Measurements from ENCODE around the gene CADM1. TPM values are rescaled to one million over a fixed set of nuclear protein-coding genes. Genes with fewer than 3 reads are reported as not detected.

Gene CADM1
- total RNA-seq, 1 experiment from 2014 or later: 0.79 TPM

DNA sequence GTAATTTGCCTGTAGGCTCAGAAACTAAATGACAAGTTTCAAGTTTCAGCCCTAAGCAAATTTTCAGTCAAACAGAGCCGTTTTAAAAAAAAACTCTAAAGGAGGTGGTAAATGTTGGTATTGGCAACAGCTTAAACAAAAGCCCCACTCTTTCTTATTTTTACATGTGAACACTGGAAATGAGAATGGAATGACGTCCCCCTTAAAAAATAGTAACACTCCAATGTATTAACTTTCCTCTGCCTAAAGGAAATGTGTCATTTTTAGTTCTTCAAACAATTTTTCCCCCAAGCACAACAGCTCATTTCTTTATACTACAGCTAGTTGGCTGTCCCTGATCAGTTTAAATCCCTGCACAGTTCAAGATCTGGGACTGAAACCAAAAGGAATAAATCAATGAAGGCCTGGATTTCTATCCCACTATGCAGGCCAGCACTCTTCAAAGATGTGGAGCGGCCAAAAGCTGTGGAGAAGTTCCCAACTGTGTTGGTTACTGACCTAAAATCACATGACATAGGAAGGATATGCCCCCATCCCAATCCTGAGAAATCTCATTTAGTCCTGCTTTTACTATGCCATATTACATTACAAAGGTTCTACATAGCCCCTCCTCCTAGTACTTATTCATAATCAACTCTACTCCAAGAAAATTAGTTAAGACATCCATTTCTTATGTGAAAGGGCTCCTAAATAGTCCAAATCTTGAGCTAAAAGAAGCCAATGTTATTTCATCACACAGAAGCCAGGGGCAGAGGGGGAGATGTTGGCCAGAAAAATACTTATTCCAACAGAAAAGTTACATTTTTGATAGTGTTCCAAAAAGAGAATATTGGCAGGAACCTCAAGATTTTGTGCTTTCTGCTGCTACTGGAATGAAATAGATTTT lies 95.9 kb downstream of the CADM1 start:
- ChIA-PET CTCF (no interaction called here), RAD21 (ENCODE audit: low non-redundant PET in 1 of 2, low total read pairs in 2 of 2, uncharacterized antibody in 2 of 2, unreplicated experiment in 2 of 2) (no interaction called here), POLR2A (no interaction called here)
- Histone ChIP-seq H3K4me3 (replicated peaks in 1 of 2; ENCODE audit: low read depth in 1 of 2, low read length in 2 of 2) (no peak overlapping the region), H3K9ac (ENCODE audit: low read length) (no peak overlapping the region), H4K20me1 (ENCODE audit: insufficient read depth) (no peaks in the 10 kb centered on the region), H3K9me2 (ENCODE audit: insufficient read depth) (no peaks in the 10 kb centered on the region), H2AFZ (ENCODE audit: low read depth, low read length, poor library complexity, severe bottlenecking) (no peak overlapping the region), H3K27ac (ENCODE audit: low read depth, low read length) (no peak overlapping the region), H3K4me2 (ENCODE audit: low read length) (no peak overlapping the region), H3K9me3 (ENCODE audit: control insufficient read depth in 1 of 2, insufficient read depth in 1 of 2, low read depth in 1 of 2, low read length in 2 of 2) (no peaks in the 10 kb centered on the region), H3K79me2 (ENCODE audit: insufficient read depth, low read length) (no peaks in the 10 kb centered on the region), H3K4me1 (ENCODE audit: control insufficient read depth in 1 of 2, insufficient read depth in 2 of 2, low read length in 2 of 2) (no peaks in the 10 kb centered on the region), H3K27me3 (ENCODE audit: insufficient read depth, low read length) (no peaks in the 10 kb centered on the region), H3K36me3 (ENCODE audit: control insufficient read depth in 1 of 2, insufficient read depth in 2 of 2, low read length in 2 of 2) (no peaks in the 10 kb centered on the region)
- intact Hi-C loops (cut with micrococcal nuclease): no loop called here
- no TSS peak for BruUV-seq (replicated peaks)
- DNase-seq (ENCODE audit: low read depth, low spot score) (no peak), ATAC-seq (no peak)
- TF ChIP-seq ZBTB33 (IDR thresholded peaks at IDR 0.05; ENCODE audit: extremely low read depth, insufficient replicate concordance, low read length) (no peak), POLR2A (IDR thresholded peaks at IDR 0.05; ENCODE audit: borderline replicate concordance, extremely low read depth, insufficient read depth, insufficient read length) (no peak), YY1 (IDR thresholded peaks at IDR 0.05; ENCODE audit: extremely low read depth, insufficient replicate concordance, low read depth, low read length) (no peak), EZH2phosphoT487 (IDR thresholded peaks at IDR 0.05; ENCODE audit: borderline replicate concordance) (no peak), ELF1 (IDR thresholded peaks at IDR 0.05; ENCODE audit: borderline replicate concordance, low read depth) (no peak), ZNF274 (IDR thresholded peaks at IDR 0.05; ENCODE audit: low read depth, low read length) (no peak), FOSL1 (IDR thresholded peaks at IDR 0.05; ENCODE audit: low read depth) (no peak), SRF (IDR thresholded peaks at IDR 0.05; ENCODE audit: low read depth) (no peak), SIN3A (IDR thresholded peaks at IDR 0.05; ENCODE audit: low read depth) (no peak), RAD21 (IDR thresholded peaks at IDR 0.05; ENCODE audit: low read depth) (no peak), EZH2 (IDR thresholded peaks at IDR 0.05) (no peak), POLR2AphosphoS5 (IDR thresholded peaks at IDR 0.05; ENCODE audit: low read depth, low read length) (no peak), JUND (IDR thresholded peaks at IDR 0.05) (no peak), CEBPB (IDR thresholded peaks at IDR 0.05; ENCODE audit: low read depth) (no peak), TCF7L2 (IDR thresholded peaks at IDR 0.05; ENCODE audit: borderline replicate concordance, extremely low read depth, insufficient read depth, insufficient read length) (no peak), CBX3 (IDR thresholded peaks at IDR 0.05; ENCODE audit: low read depth) (no peak), EGR1 (IDR thresholded peaks at IDR 0.05; ENCODE audit: low read depth) (no peak)
- TF ChIP-seq, protein P1, sequence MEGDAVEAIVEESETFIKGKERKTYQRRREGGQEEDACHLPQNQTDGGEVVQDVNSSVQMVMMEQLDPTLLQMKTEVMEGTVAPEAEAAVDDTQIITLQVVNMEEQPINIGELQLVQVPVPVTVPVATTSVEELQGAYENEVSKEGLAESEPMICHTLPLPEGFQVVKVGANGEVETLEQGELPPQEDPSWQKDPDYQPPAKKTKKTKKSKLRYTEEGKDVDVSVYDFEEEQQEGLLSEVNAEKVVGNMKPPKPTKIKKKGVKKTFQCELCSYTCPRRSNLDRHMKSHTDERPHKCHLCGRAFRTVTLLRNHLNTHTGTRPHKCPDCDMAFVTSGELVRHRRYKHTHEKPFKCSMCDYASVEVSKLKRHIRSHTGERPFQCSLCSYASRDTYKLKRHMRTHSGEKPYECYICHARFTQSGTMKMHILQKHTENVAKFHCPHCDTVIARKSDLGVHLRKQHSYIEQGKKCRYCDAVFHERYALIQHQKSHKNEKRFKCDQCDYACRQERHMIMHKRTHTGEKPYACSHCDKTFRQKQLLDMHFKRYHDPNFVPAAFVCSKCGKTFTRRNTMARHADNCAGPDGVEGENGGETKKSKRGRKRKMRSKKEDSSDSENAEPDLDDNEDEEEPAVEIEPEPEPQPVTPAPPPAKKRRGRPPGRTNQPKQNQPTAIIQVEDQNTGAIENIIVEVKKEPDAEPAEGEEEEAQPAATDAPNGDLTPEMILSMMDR (IDR thresholded peaks at IDR 0.05 in 2 of 3, conservative IDR thresholded peaks at IDR 0.05 in 1 of 3; ENCODE audit: borderline replicate concordance in 1 of 3, insufficient read depth in 1 of 3, low read depth in 2 of 3, low read length in 2 of 3): no peak
- TF ChIP-seq, protein P2, sequence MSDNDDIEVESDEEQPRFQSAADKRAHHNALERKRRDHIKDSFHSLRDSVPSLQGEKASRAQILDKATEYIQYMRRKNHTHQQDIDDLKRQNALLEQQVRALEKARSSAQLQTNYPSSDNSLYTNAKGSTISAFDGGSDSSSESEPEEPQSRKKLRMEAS (IDR thresholded peaks at IDR 0.05): no peak

Data from HCT116 (cell line).